Common myeloid progenitor, CD34-positive (primary cell): ENCODE data around the gene NT5C1A.

Experiments used
- CTCF ChIA-PET: fragments of 350-600 bp; sonication (Branson Sonifier 250); formaldehyde crosslinking; loops from one replicate; lab custom pipeline; 2021; ENCODE audit warnings: antibody characterized with exemption; lab: Charles Lee
- POLR2A ChIA-PET: fragments of 350-600 bp; sonication (Branson Sonifier 250); formaldehyde crosslinking; loops from one replicate; lab custom pipeline; 2021; ENCODE audit warnings: antibody characterized with exemption; lab: Charles Lee
- DNase-seq, 3 donors: peaks; one replicate each; pipeline versions ENCODE4 v3.0.0 to v3.0.0-alpha.2; 2013
- H3K27ac ChIP-seq, 2 experiments: 1 replicate in 1 of 2; 2 replicates in 1 of 2; pipeline ENCODE4 v1.7.0; 2013; ENCODE audit warnings: inconsistent platforms in 2 of 2, low read length in 2 of 2, mild to moderate bottlenecking in 2 of 2, low read depth in 1 of 2, moderate library complexity in 1 of 2; ENCODE audit not compliant: severe bottlenecking in 2 of 2, insufficient read depth in 1 of 2, poor library complexity in 1 of 2
- H3K27me3 ChIP-seq, 5 experiments: replicated peaks in 2 of 5; 1 replicate in 3 of 5; 2 replicates in 2 of 5; pipeline versions ENCODE4 v1.6.1 to v1.7.0; 2013; ENCODE audit warnings: low read length in 4 of 5, mild to moderate bottlenecking in 2 of 5, moderate library complexity in 2 of 5, inconsistent platforms in 1 of 5; ENCODE audit not compliant: insufficient read depth in 5 of 5, control insufficient read depth in 4 of 5
- H3K36me3 ChIP-seq, 4 experiments: 1 replicate in 2 of 4; 2 replicates in 2 of 4; pipeline versions ENCODE4 v1.6.1 to v1.7.0; 2013; ENCODE audit warnings: low read length in 3 of 4, control low read depth in 1 of 4, mild to moderate bottlenecking in 1 of 4; ENCODE audit not compliant: control insufficient read depth in 4 of 4, insufficient read depth in 4 of 4
- H3K4me1 ChIP-seq, 4 experiments: 1 replicate in 3 of 4; 2 replicates in 1 of 4; pipeline versions ENCODE4 v1.6.1 to v1.7.1; 2013; ENCODE audit warnings: low read length in 3 of 4, mild to moderate bottlenecking in 3 of 4, control low read depth in 1 of 4, inconsistent platforms in 1 of 4, moderate library complexity in 1 of 4; ENCODE audit not compliant: control insufficient read depth in 4 of 4, insufficient read depth in 4 of 4; ENCODE audit errors: control extremely low read depth in 1 of 4
- H3K4me3 ChIP-seq, 7 experiments: 1 replicate in 4 of 7; 2 replicates in 3 of 7; pipeline versions ENCODE4 v1.5.1 to v1.7.0; 2013; ENCODE audit warnings: mild to moderate bottlenecking in 7 of 7, low read length in 6 of 7, moderate library complexity in 6 of 7, inconsistent platforms in 2 of 7, low read depth in 2 of 7, control low read depth in 1 of 7; ENCODE audit not compliant: insufficient read depth in 4 of 7, control insufficient read depth in 1 of 7; ENCODE audit errors: extremely low read depth in 1 of 7
- H3K9me3 ChIP-seq, 5 experiments: 1 replicate in 4 of 5; 2 replicates in 1 of 5; pipeline versions ENCODE4 v1.6.1 to v1.7.1; 2013; ENCODE audit warnings: low read length in 4 of 5, mild to moderate bottlenecking in 2 of 5, inconsistent platforms in 1 of 5, low read depth in 1 of 5, moderate library complexity in 1 of 5; ENCODE audit not compliant: control insufficient read depth in 4 of 5, insufficient read depth in 2 of 5; ENCODE audit errors: control extremely low read depth in 1 of 5
- WGBS: methylation state at CpG from one replicate; pipeline ENCODE4 v1.1.5; 2013; ENCODE audit not compliant: insufficient coverage; 5-methylcytosine and 5-hydroxymethylcytosine counted together

The NT5C1A gene

DNA sequence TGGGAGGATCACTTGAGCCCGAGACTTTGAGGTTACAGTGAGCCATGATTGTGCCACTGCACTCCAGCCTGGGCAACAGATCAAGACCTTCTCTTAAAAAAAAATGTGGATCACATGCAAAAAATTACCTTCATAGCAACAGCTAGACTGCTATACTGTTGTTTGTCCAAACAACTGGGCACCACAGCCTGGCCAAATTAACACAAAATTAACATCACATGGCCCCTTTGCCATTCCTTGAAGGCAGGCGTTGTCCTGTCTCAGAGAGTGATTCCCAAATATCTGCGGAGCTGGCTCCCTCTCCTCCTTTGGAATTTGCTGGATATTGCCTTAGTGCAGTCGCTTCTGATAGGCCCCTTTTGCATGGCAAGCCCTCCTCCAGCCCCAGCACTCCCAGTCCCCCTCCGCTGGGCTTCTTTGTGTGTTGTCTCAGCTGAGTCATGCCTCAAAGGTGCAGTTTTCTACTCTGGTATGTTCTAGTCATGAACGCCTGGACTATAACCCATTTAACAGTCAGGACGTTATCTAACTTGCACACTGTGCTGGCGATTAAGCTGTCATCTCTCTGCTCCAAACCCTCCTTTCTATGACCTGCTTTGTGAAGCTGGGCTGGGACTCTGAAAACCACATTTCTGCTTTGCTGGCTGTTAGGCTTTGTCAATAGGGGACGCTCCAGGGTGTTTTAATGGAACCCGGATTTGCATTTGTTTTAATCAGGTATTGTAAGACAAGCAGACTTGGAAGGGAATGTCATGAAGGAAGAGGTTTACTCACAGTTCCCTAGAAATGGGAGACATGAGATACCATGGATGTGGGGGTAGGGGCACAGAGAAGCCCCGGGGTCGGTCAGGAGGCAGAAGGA is 39.4 kb upstream of the NT5C1A start:
- peak in 1 of 3 donors; percentile 34 for DNase-seq
- H3K4me1 ChIP-seq: peaks cover 0 to 2% (median 0%) of the 10 kb centered on the region in 4 experiments
- no peaks in the 10 kb centered on the region for H3K9me3 ChIP-seq
- H3K27me3 ChIP-seq: peaks cover 0 to 8% (median 3%) of the 10 kb centered on the region in 5 experiments
- no peak overlapping the region for H3K4me3 ChIP-seq
- POLR2A ChIA-PET: no interaction called here
- WGBS: 95% methylated on average over 12 of the region's 12 CpGs
- H3K27ac ChIP-seq: peak overlapping the region in 1 of 2 experiments; percentile 14
- CTCF ChIA-PET: interaction anchor here (0.8 to 1.5 kb wide), 4 partner anchors 9 to 103 kb away, joined by 3 to 6 read pairs (median 4); no protein-coding TSS in a partner anchor
- no peaks in the 10 kb centered on the region for H3K36me3 ChIP-seq

DNA sequence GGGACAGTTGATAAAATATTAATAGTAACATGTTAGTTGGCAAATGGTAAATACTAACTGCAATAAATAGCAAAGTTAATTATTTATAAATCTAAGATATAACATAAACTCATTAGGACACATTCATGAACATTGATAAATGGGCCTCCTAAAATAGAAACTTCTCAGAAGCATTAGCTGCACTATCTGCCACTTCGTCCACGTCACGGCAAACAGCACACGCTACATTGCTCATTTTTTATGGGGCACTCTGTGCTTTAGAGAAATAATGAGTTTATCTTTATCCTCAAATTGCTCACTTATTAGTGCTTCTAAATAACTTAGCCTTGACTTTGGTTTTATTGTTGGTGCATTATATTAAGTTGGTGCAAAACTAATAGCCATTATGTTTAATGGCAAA is 35.6 kb upstream of the NT5C1A start:
- no peak for DNase-seq
- Histone ChIP-seq H3K36me3 (no peaks in the 10 kb centered on the region), H3K4me3 (no peak overlapping the region), H3K27me3 (no peaks in the 10 kb centered on the region), H3K4me1 (no peaks in the 10 kb centered on the region), H3K27ac (no peak overlapping the region), H3K9me3 (no peaks in the 10 kb centered on the region)
- ChIA-PET POLR2A (no interaction called here), CTCF (no interaction called here)
- WGBS: no CpG with 5 or more reads among the region's 4 CpGs

DNA sequence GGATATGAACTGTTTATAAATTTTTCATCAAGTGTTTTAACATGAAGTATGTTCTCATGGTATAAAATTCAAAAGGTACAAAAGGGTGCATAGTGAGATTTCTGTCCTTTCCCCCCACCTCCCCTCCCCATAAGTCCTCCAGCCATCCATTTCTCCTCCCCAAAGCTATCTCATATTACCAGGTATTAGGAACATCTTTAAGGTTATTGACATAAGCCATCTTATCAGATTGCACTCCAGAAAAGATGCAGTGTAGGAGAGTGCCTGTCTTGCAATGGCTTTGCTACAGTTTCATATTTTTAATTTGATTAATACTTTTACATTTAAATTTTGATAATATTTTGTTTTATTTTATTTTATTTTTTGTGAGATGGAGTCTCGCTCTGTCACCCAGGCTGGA is 32.9 kb upstream of the NT5C1A start:
- Histone ChIP-seq H3K27ac (no peak overlapping the region), H3K36me3 (no peaks in the 10 kb centered on the region), H3K27me3 (peaks cover 0 to 5% (median 0%) of the 10 kb centered on the region in 5 experiments), H3K4me1 (peaks cover 0 to 2% (median 0%) of the 10 kb centered on the region in 4 experiments), H3K4me3 (no peak overlapping the region), H3K9me3 (no peaks in the 10 kb centered on the region)
- CTCF ChIA-PET: interaction anchor here (1.5 kb wide), 1 partner anchor 95 kb away, joined by 3 read pairs; no protein-coding TSS in a partner anchor
- WGBS: no CpG with 5 or more reads among the region's 1 CpG
- POLR2A ChIA-PET: no interaction called here
- DNase-seq: no peak

DNA sequence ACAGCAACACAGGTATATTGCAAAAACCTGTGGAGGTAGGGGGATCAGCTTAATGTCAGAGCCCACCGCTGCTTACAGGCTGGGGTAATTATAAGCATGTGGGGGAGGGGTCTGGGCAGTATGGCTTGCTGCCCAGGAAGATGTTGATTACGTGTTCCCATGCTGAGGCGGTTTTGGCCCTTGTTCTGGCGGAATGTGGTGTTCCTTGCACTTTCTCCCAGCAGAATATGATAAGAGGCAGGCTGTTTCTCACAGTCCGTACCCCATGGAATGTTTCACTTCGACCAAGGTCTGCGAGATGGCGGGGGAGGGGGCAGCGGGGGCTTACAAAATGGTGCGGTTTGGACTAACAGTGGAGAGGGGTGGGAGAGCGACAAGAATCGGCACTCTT is 29.1 kb upstream of the NT5C1A start:
- Histone ChIP-seq H3K27ac (no peak overlapping the region), H3K36me3 (no peaks in the 10 kb centered on the region), H3K27me3 (peaks cover 3 to 29% (median 22%) of the 10 kb centered on the region in 5 experiments), H3K4me1 (peaks cover 0 to 2% (median 0%) of the 10 kb centered on the region in 4 experiments), H3K9me3 (peaks cover 0 to 3% (median 0%) of the 10 kb centered on the region in 5 experiments), H3K4me3 (no peak overlapping the region)
- ChIA-PET POLR2A (interaction anchor here (0.7 kb wide), 1 partner anchor 460 kb away, joined by 3 read pairs; the partner anchor contains the start of gene RLF), CTCF (interaction anchor here (0.6 to 3.4 kb wide), 14 partner anchors 10 to 301 kb away, joined by 3 to 21 read pairs (median 4); partner anchors contain the start of gene HPCAL4)
- 73% methylated on average over 10 of the region's 12 CpGs for WGBS
- DNase-seq: no peak

DNA sequence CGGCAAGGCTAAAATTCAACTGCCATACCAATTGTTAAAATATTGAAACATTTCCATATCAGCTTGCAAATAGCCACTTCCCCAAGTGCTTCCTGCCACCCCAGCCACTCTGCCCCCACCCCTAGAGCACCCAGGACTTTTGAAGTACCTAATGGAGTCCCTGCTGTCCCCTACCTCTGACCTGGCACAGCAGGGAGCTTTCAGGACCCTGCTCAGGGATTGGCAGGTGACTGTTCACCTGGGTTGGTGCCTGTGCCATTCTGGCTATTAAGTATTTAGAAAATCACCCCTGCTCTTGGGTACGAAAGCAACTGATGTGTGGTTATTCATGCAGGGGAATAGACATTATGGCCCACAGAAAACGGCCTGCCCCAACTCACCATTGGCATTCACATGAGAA is 28.4 kb upstream of the NT5C1A start:
- POLR2A ChIA-PET: no interaction called here
- Histone ChIP-seq H3K27me3 (peaks cover 5 to 35% (median 22%) of the 10 kb centered on the region in 5 experiments), H3K4me1 (peaks cover 0 to 2% (median 0%) of the 10 kb centered on the region in 4 experiments), H3K9me3 (peaks cover 0 to 3% (median 0%) of the 10 kb centered on the region in 5 experiments), H3K27ac (no peak overlapping the region), H3K4me3 (no peak overlapping the region), H3K36me3 (no peaks in the 10 kb centered on the region)
- 100% methylated on average over 1 of the region's 3 CpGs for WGBS
- CTCF ChIA-PET: interaction anchor here (0.8 to 3.4 kb wide), 7 partner anchors 9 to 270 kb away, joined by 3 to 21 read pairs (median 5); partner anchors contain the start of gene HPCAL4
- DNase-seq: no peak

DNA sequence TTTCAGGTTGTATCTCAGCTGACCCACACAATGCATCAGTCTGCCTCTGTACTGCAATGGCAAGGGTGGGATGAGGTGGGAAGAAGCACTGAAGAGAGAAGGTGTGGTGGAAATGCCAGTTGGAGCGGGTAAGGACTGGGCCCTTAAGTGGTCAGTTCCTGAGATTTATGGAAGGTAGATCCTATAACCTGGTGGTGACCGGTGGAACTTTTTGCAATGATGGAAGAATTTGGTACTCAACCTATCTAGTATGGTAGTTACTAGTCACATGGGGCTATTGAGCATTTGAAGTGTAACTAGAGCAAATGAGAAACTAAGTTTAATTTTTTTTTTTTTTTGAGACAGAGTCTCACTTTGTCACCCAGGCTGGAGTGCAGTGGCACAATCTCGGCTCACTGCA is 27.5 kb upstream of the NT5C1A start:
- peaks cover 5 to 45% (median 26%) of the 10 kb centered on the region in 5 experiments for H3K27me3 ChIP-seq
- CTCF ChIA-PET: interaction anchor here (0.8 to 3.4 kb wide), 5 partner anchors 8 to 55 kb away, joined by 3 to 21 read pairs (median 6); partner anchors contain the start of gene HPCAL4
- H3K9me3 ChIP-seq: peaks cover 0 to 3% (median 0%) of the 10 kb centered on the region in 5 experiments
- H3K4me3 ChIP-seq: no peak overlapping the region
- DNase-seq: no peak
- POLR2A ChIA-PET: no interaction called here
- H3K4me1 ChIP-seq: peaks cover 0 to 2% (median 0%) of the 10 kb centered on the region in 4 experiments
- H3K36me3 ChIP-seq: no peaks in the 10 kb centered on the region
- no peak overlapping the region for H3K27ac ChIP-seq
- 88% methylated on average over 1 of the region's 3 CpGs for whole genome bisulfite sequencing
